Adipocyte (in vitro differentiated cells): Measurements from ENCODE around the gene PDZK1.
"Not testable (repeated sequence)": the region's sequence is repeated elsewhere in the genome, so short reads cannot be mapped to it uniquely, and the experiment has no call there.

Experiments used
- DNase-seq: peaks from one replicate; pipeline ENCODE4 v3.0.0-alpha.2; 2015; ENCODE audit warnings: low read depth
- H3K27me3 ChIP-seq: replicated peaks from 2 replicates; pipeline ENCODE4 v1.7.0; 2013; ENCODE audit warnings: mild to moderate bottlenecking, low read length, moderate library complexity; ENCODE audit not compliant: control insufficient read depth, insufficient read depth
- H3K36me3 ChIP-seq: 2 replicates; pipeline ENCODE4 v1.7.0; 2013; ENCODE audit warnings: low read length, mild to moderate bottlenecking, moderate library complexity; ENCODE audit not compliant: control insufficient read depth, insufficient read depth, severe bottlenecking
- H3K4me1 ChIP-seq: 2 replicates; pipeline ENCODE4 v1.7.0; 2013; ENCODE audit warnings: mild to moderate bottlenecking, low read length, moderate library complexity; ENCODE audit not compliant: control insufficient read depth, insufficient read depth
- H3K4me3 ChIP-seq: 2 replicates; pipeline ENCODE4 v1.7.0; 2013; ENCODE audit warnings: mild to moderate bottlenecking, low read length, moderate library complexity
- H3K9ac ChIP-seq: 2 replicates; pipeline ENCODE4 v1.7.0; 2013; ENCODE audit warnings: mild to moderate bottlenecking, low read length, moderate library complexity
- H3K9me3 ChIP-seq: 2 replicates; pipeline ENCODE4 v1.7.0; 2013; ENCODE audit warnings: mild to moderate bottlenecking, low read length, moderate library complexity; ENCODE audit not compliant: control insufficient read depth

The PDZK1 gene

GRCh38 chr1:145720878-145721671, 13.9 kb upstream of the PDZK1 start:
- Histone ChIP-seq H3K4me3 (peak overlapping the region; percentile 73), H3K27me3 (no peaks in the 10 kb centered on the region), H3K4me1 (peaks cover 20% of the 10 kb centered on the region), H3K9me3 (no peaks in the 10 kb centered on the region), H3K9ac (peak overlapping the region; percentile 68), H3K36me3 (no peaks in the 10 kb centered on the region)
- DNase-seq: peak; percentile 87

- no peaks in the 10 kb centered on the region for H3K36me3 ChIP-seq
- H3K27me3 ChIP-seq: no peaks in the 10 kb centered on the region
- H3K9ac ChIP-seq: peak overlapping the region; percentile 68
- peaks cover 20% of the 10 kb centered on the region for H3K4me1 ChIP-seq
- peak overlapping the region; percentile 73 for H3K4me3 ChIP-seq
- H3K9me3 ChIP-seq: no peaks in the 10 kb centered on the region
- DNase-seq: peak; percentile 65
Observed at GRCh38 chr1:145720556-145720877, 13.3 kb upstream of the PDZK1 start.

GRCh38 chr1:145719230-145720079, 12.3 kb upstream of the PDZK1 start, which contains the start of gene CD160:
CD160 (plus strand) TSS chr1:145719499; CDS start chr1:145728328, 8,829 bp downstream.
- no peak for DNase-seq

GRCh38 chr1:145718465-145718864, 11.3 kb upstream of the PDZK1 start:
- not testable (repeated sequence) for DNase-seq, H3K9ac ChIP-seq, H3K36me3 ChIP-seq, H3K27me3 ChIP-seq, H3K9me3 ChIP-seq, H3K4me3 ChIP-seq
- H3K4me1 ChIP-seq: peaks cover 20% of the 10 kb centered on the region

More at GRCh38 chr1:145719230-145720079, 12.3 kb upstream of the PDZK1 start, which contains the start of gene CD160:
- H3K9ac ChIP-seq: peak within 1 kb of the TSS; percentile 4
- no peaks in the 10 kb centered on the region for H3K36me3 ChIP-seq
- peaks cover 20% of the 10 kb centered on the region for H3K4me1 ChIP-seq
- no peak within 1 kb of the TSS for H3K4me3 ChIP-seq
- H3K27me3 ChIP-seq: no peaks in the 10 kb centered on the region
- no peaks in the 10 kb centered on the region for H3K9me3 ChIP-seq

- no peak overlapping the region for H3K4me3 ChIP-seq
- no peak overlapping the region for H3K9ac ChIP-seq
- H3K4me1 ChIP-seq: peaks cover 20% of the 10 kb centered on the region
- H3K9me3 ChIP-seq: no peaks in the 10 kb centered on the region
- DNase-seq: no peak
- no peaks in the 10 kb centered on the region for H3K27me3 ChIP-seq
- no peaks in the 10 kb centered on the region for H3K36me3 ChIP-seq
Observed at GRCh38 chr1:145717833-145718232, 10.7 kb upstream of the PDZK1 start.

- no peak overlapping the region for H3K9ac ChIP-seq
- no peaks in the 10 kb centered on the region for H3K27me3 ChIP-seq
- peaks cover 21% of the 10 kb centered on the region for H3K4me1 ChIP-seq
- H3K9me3 ChIP-seq: no peaks in the 10 kb centered on the region
- H3K4me3 ChIP-seq: no peak overlapping the region
- DNase-seq: no peak
- no peaks in the 10 kb centered on the region for H3K36me3 ChIP-seq
Observed at GRCh38 chr1:145716641-145717345, 9.6 kb upstream of the PDZK1 start.

- H3K9ac ChIP-seq: no peak overlapping the region
- H3K4me3 ChIP-seq: no peak overlapping the region
- peaks cover 4% of the 10 kb centered on the region for H3K4me1 ChIP-seq
- no peaks in the 10 kb centered on the region for H3K27me3 ChIP-seq
- H3K9me3 ChIP-seq: no peaks in the 10 kb centered on the region
- DNase-seq: no peak
- no peaks in the 10 kb centered on the region for H3K36me3 ChIP-seq
Observed at GRCh38 chr1:145714524-145715111, 7.5 kb upstream of the PDZK1 start.

- Histone ChIP-seq H3K4me3 (no peak overlapping the region), H3K4me1 (peaks cover 20% of the 10 kb centered on the region), H3K9ac (no peak overlapping the region), H3K27me3 (no peaks in the 10 kb centered on the region), H3K9me3 (no peaks in the 10 kb centered on the region), H3K36me3 (no peaks in the 10 kb centered on the region)
- DNase-seq: no peak
Observed at GRCh38 chr1:145711213-145711651, 4.1 kb upstream of the PDZK1 start.

- Histone ChIP-seq H3K36me3 (no peaks in the 10 kb centered on the region), H3K4me1 (peaks cover 23% of the 10 kb centered on the region), H3K27me3 (no peaks in the 10 kb centered on the region), H3K9ac (no peak overlapping the region), H3K4me3 (no peak overlapping the region), H3K9me3 (no peaks in the 10 kb centered on the region)
- no peak for DNase-seq
Observed at GRCh38 chr1:145710291-145711027, 3.3 kb upstream of the PDZK1 start.

GRCh38 chr1:145708063-145708462, 895 bp upstream of the PDZK1 start:
- DNase-seq: no peak
- no peaks in the 10 kb centered on the region for H3K36me3 ChIP-seq
- H3K9me3 ChIP-seq: no peaks in the 10 kb centered on the region
- no peak overlapping the region for H3K9ac ChIP-seq
- H3K4me1 ChIP-seq: peaks cover 23% of the 10 kb centered on the region
- no peak overlapping the region for H3K4me3 ChIP-seq
- H3K27me3 ChIP-seq: peaks cover 4% of the 10 kb centered on the region
